BLaER1 (cell line): Measurements from ENCODE around the gene CD63.

Experiments
- H3K27ac ChIP-seq: shearing (Covaris generic); formaldehyde crosslinking; 2 replicates; pipeline ENCODE4 v1.8.1; 2022
- H3K27me3 ChIP-seq: shearing (Covaris generic); formaldehyde crosslinking; 2 replicates; pipeline ENCODE4 v1.8.1; 2022
- H3K36me3 ChIP-seq: shearing (Covaris generic); formaldehyde crosslinking; 2 replicates; pipeline ENCODE4 v1.8.1; 2022
- H3K4me1 ChIP-seq: shearing (Covaris generic); formaldehyde crosslinking; 2 replicates; pipeline ENCODE4 v1.8.1; 2022
- H3K4me2 ChIP-seq: shearing (Covaris generic); formaldehyde crosslinking; 2 replicates; pipeline ENCODE4 v1.8.1; 2022
- H3K4me3 ChIP-seq: shearing (Covaris generic); formaldehyde crosslinking; 2 replicates; pipeline ENCODE4 v1.8.1; 2022
- H3K9ac ChIP-seq: shearing (Covaris generic); formaldehyde crosslinking; 2 replicates; pipeline ENCODE4 v1.8.1; 2022
- H3K9me3 ChIP-seq: shearing (Covaris generic); formaldehyde crosslinking; 2 replicates; pipeline ENCODE4 v1.8.1; 2022
- H4K20me1 ChIP-seq: shearing (Covaris generic); formaldehyde crosslinking; 2 replicates; pipeline ENCODE4 v1.8.1; 2022
- Cebpa-rat ChIP-seq: shearing (Covaris generic); IDR thresholded peaks from 2 replicates; pipeline ENCODE4 v1.8.1; 2022

CD63 gene

GRCh38 chr12:55682087-55682796, 46.6 kb downstream of the CD63 start:
- peak overlapping the region; percentile 22 for H3K4me2 ChIP-seq
- no peak for TF ChIP-seq Cebpa-rat
- no peak overlapping the region for H3K4me3 ChIP-seq
- peaks cover 20% of the 10 kb centered on the region for H3K4me1 ChIP-seq
- H3K9me3 ChIP-seq = no peaks in the 10 kb centered on the region
- H3K9ac ChIP-seq = no peak overlapping the region
- H3K36me3 ChIP-seq = no peaks in the 10 kb centered on the region
- H4K20me1 ChIP-seq = no peaks in the 10 kb centered on the region
- H3K27ac ChIP-seq = no peak overlapping the region
- no peaks in the 10 kb centered on the region for H3K27me3 ChIP-seq

DNA sequence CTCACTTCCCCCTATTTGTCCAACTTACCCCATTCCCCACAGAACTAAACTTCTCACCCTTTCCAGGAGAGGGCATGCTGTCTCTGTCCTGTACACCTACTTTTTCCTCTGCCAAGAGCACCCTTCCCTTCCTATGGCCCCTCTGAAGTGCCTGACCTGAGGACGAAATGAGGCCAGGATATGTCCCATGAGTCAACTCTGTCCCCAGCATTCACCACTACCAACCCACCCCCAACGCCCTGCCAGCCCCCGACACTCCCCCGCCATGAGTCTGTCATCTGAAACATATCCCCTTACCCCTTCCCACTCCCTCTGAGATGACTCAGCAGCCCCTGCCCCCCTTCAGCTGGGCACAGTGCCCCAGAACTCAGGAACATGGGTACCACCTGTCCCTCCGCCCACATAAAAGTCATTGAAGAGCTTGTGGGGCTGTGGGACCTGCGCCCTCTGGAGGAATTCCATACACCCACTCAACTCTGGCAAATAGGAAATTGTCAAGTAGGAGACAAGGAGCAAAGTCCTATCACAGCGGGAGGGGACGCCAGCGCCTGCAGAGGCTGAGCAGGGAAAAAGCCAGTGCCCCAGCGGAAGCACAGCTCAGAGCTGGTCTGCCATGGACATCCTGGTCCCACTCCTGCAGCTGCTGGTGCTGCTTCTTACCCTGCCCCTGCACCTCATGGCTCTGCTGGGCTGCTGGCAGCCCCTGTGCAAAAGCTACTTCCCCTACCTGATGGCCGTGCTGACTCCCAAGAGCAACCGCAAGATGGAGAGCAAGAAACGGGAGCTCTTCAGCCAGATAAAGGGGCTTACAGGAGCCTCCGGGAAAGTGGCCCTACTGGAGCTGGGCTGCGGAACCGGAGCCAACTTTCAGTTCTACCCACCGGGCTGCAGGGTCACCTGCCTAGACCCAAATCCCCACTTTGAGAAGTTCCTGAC, 47.4 kb downstream of the CD63 start:
- TF ChIP-seq Cebpa-rat = no peak
- Histone ChIP-seq H3K9me3 (no peaks in the 10 kb centered on the region), H3K27ac (no peak overlapping the region), H4K20me1 (no peaks in the 10 kb centered on the region), H3K4me3 (no peak overlapping the region), H3K4me1 (peaks cover 20% of the 10 kb centered on the region), H3K9ac (no peak overlapping the region), H3K4me2 (peak overlapping the region; percentile 24), H3K27me3 (no peaks in the 10 kb centered on the region), H3K36me3 (no peaks in the 10 kb centered on the region)

GRCh38 chr12:55679691-55680090, 49.1 kb downstream of the CD63 start:
- TF ChIP-seq Cebpa-rat = no peak
- Histone ChIP-seq H3K4me1 (peaks cover 20% of the 10 kb centered on the region), H4K20me1 (no peaks in the 10 kb centered on the region), H3K9me3 (no peaks in the 10 kb centered on the region), H3K4me2 (no peak overlapping the region), H3K27ac (no peak overlapping the region), H3K4me3 (no peak overlapping the region), H3K9ac (no peak overlapping the region), H3K36me3 (no peaks in the 10 kb centered on the region), H3K27me3 (no peaks in the 10 kb centered on the region)

DNA sequence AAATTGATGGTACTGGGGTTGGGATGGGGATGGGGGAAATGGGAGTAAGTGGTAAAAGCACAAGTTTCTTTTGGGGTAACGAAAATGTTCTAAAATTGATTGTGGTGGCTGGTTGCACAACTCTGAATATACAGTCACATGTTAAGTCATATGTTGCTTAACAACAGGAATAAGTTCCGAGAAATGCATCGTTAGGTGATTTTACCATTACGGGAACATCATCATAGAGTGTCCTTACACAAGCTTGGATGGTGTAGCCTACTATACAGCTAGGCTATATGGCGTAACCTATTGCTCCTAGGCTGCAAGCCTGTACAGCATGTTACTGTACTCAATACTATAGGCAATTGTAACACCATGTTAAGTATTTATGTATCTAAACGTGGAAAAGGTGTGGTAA, 52.1 kb downstream of the CD63 start:
- no peaks in the 10 kb centered on the region for H3K9me3 ChIP-seq
- H3K27me3 ChIP-seq = no peaks in the 10 kb centered on the region
- H3K4me3 ChIP-seq = no peak overlapping the region
- no peaks in the 10 kb centered on the region for H4K20me1 ChIP-seq
- H3K27ac ChIP-seq = no peak overlapping the region
- TF ChIP-seq Cebpa-rat = no peak
- no peaks in the 10 kb centered on the region for H3K36me3 ChIP-seq
- peaks cover 17% of the 10 kb centered on the region for H3K4me1 ChIP-seq
- no peak overlapping the region for H3K4me2 ChIP-seq
- H3K9ac ChIP-seq = no peak overlapping the region

- TF ChIP-seq Cebpa-rat = no peak
- H3K9ac ChIP-seq = no peak overlapping the region
- H3K4me2 ChIP-seq = no peak overlapping the region
- no peaks in the 10 kb centered on the region for H3K27me3 ChIP-seq
- H3K36me3 ChIP-seq = no peaks in the 10 kb centered on the region
- peaks cover 12% of the 10 kb centered on the region for H3K4me1 ChIP-seq
- H3K27ac ChIP-seq = no peak overlapping the region
- H3K4me3 ChIP-seq = no peak overlapping the region
- H4K20me1 ChIP-seq = no peaks in the 10 kb centered on the region
- H3K9me3 ChIP-seq = no peaks in the 10 kb centered on the region
These were observed 53.1 kb downstream of the CD63 start for GRCh38 chr12:55675666-55676065.
